SKM-1 (cell line): ENCODE results near the gene RHO.
"Not testable (repeated sequence)": the region's sequence is repeated elsewhere in the genome, so short reads cannot be mapped to it uniquely, and the experiment has no call there.

Source experiments
- DNase-seq: peaks from one replicate; lab custom pipeline; 2025; ENCODE audit not compliant: unreplicated experiment; lab: John Stamatoyannopoulos, UW

Gene RHO

GRCh38 chr3:129528589-129529100 lies at the start of gene RHO:
RHO (plus strand) TSS chr3:129528639; CDS start chr3:129528734, 95 bp downstream.
- no peak for DNase-seq

- not testable (repeated sequence) for DNase-seq
Measured at GRCh38 chr3:129481225-129481765, 47.1 kb upstream of the RHO start.

- no peak for DNase-seq
Measured at GRCh38 chr3:129481766-129482332, 46.6 kb upstream of the RHO start.

- DNase-seq, result no peak
Measured at GRCh38 chr3:129482721-129483120, 45.7 kb upstream of the RHO start.

DNA sequence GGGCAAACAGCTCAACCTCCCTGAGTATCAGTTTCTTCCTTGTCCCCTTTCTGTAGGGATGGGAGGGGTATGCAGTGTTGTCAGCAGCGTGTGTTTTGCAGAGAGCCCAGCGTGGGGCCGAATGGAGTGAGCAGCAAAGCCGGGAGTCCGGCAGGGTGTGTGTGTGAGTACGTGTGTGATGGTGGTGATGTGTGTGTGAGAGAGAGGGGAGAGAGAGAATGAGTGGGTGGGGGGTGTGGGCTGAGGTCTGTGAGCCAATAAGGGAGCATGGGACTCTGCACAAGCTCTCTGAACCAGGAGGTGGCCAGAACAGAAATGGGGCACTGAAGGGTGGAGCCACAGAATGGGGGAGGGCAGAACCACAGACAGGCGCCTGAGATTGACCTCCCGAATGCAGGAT lies 44.6 kb upstream of the RHO start:
- DNase-seq, result no peak

DNA sequence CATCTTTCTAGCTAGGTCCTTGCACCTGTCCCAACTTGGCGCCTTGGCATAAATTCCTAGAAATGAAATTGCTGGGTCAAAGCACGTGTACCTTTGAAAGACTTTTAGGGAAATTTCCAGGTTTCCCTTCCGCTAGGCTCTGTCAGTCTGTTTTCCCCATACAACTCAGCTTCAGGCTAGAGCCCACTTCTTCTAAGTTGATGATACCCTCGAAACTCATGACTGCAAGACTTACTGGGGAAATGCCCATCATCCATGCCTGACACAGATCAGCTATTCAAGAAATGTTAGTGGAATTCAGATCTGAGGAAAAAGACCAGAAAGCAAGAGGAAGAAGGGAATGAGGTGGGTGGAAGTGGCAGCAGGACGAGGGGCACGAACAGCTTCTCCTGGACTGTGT lies 43.3 kb upstream of the RHO start:
- DNase-seq, result not testable (repeated sequence)

DNA sequence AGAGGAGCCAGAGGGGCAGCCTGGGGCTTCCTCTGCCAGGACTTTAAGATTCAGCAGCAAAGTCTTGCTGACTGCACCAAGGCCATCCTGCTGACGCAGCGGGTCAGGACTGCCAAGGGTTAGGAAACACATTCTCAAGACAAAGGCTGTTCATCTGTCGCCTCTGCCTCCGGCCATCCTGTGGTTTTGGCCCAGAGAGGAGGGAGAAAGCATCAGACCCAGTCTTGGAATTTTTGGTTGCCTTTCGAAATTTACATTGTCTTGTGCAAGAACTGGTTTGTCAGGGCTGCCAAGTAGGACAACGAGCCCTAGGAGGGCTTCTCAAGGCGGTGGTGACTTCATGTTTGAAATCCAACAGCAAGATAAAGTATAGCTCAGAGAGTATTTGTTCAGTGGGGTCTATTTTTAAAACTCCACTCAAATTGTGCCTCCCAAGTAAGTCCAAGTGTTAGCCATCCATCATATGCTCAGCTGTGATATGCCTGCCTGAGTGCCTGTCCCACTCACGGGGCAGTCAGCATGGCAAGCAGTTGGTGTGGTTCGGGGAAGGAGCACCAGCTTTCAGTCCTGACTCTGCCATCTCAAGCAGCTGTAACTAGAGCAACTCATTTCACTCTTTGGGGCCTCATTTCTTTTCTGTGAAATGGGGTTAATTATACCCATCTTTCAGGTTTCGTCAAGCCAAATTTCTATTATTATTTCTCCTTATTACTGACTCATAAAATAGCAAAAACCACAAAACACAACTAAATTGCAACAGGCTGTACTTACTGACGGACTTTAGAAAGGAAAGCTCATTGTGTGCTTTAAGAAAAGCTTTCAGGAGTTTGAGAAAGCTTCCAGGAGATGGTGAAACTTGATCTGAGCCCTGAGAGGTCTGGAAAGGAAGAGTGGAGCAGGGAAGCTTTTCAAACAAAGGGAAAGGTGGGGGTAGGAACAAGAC lies 42.4 kb upstream of the RHO start:
- DNase-seq, result no peak

- DNase-seq, result no peak
Measured at GRCh38 chr3:129486664-129487035, 41.8 kb upstream of the RHO start.

DNA sequence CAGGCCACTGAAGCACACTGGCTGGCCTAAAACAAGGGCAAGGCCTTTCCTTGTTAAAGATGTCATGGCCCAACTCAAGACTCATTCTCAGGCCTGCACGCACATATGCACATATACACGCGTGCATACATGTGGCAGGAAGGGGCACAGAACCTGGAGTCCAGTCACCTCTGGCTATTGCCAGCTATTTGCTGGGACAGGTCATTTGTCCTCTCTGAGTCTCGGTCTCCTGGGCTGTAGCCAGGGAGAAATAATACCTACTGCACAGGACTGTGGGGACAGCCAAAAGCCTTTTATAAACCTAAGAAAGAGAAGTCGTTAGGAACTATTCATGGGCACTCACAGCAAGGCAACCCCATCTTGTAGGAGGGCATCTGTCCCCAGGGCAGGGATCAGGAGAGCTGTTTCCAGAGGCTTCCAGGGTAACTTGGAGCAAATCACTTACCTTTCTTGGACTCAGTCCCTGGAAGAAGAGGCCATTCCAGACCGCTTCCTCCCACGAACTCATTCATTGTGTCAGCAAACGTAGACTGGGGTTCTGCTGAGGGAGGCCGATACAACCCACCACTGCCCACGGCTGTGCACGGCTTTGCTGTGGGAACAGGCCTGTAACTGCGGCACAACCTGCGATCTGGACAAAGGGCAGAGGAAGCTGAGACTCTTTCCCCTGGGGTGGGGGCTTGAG lies 41.1 kb upstream of the RHO start:
- DNase-seq, result no peak

DNA sequence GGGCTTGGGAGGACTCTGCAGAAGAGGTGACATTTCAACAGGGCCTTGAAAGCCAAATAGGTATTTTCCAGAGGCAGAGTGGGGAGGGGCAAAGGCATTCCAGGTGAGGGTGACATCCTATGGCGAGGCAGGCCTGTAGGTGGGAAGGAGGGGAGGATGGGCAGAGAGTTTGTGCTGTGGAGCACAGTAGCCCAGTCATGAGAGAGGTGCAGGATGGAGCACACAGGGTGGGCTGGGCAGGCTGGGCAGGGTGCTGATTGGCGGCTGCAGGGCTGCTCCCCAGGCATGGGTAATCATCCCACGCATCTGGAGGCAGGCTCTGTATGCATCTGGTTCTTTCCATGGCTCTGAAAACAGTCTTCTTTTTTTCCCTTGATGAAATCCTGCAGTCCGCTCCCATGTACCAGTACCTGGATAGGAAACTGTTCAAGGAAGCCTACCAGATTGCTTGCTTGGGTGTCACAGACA lies 40.5 kb upstream of the RHO start:
- DNase-seq, result not testable (repeated sequence)

DNA sequence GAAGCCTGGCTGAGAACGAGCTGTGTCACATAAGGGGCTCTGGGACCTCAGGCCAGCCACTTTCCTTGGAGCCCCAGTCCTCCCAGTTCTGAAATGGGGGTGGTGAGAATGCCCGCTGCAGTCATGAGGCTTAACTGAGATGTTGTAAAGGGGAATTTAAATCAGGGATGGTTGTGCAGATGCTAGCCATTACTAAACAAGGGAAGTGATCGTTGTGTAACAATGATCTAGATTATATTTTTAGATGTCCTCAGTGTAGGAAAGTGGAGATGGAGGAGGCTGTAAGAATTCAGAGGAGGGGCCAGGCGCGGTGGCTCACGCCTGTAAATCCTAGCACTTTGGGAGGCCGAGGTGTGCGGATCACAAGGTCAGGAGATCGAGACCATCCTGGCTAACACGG lies 39.2 kb upstream of the RHO start:
- not testable (repeated sequence) for DNase-seq

DNA sequence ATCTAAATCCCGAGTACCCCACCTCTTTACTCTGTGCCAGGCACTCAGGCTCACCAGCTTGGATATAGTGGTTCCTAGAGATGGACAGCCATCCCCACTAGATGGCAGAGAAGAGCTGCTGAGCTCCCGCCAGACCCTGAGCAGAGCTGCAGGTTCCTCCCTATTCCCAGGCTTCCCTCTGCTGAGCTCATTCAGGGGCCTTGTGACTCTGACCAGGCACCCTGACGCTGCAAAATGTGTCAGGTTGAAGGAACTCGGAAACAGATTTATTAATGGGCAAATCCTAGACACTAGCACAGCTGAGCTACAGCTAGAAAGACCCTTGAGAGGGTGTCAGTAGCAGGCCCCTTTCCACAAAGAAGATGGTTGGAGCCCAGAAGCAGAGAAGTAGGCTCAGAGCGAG lies 38.2 kb upstream of the RHO start:
- peak; percentile 72 for DNase-seq

DNA sequence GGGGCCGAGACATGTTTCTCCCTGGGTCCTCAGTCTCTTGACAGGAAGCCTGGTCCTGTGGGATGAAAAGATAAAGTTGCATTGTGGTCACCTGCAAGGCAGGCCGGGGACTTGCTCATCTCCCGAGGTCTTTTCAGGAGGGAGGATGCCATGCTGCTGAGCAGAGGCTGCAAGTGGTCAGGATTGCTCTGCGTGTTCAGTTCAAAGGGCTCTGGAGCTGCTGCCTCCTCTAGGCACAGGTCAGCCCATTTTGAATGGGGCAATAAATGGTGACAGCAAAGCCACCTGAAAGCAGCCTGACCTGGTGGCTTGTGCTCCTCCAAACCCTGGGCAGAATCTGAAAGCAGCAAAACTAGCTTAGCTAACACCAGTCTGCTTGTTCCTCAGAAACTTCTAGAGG lies 37.4 kb upstream of the RHO start:
- DNase-seq, result not testable (repeated sequence)

DNA sequence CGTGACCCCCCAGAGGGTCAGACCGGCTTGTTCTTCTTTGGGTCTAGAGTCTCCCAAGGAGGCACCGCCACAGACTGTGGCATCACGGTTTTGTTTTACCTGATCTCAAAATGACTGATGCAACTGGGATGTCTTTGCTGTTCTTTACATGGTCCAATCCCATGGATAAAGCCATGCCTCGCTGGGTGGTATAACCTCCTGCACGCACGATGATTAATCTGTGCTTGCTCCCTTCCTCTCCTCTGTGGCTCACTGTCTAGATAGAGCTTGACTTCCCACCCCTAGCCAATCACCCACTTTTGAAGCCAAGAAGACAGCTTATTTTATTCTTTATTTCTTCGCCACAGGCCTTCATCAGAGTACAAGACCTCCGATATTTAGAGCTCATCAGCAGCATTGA lies 36.6 kb upstream of the RHO start:
- no peak for DNase-seq

DNA sequence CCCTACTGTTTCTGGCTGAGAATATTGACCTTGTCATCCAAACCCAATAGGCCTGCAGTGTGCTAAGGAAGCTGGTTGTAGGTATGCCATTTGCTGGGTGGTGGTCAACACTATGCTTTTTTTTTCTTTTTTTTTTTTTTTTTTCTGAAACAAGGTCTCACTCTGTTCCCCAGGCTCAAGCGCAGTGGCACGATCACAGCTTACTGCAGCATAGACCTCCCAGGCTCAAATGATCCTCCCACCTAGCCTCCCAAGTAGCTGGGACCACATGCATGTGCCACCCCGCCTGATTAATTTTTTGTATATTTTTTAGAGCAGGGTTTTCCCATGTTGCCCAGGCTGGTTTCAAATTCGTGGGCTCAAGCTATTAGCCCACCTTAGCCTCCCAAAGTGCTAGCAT lies 35.7 kb upstream of the RHO start:
- DNase-seq, result no peak

DNA sequence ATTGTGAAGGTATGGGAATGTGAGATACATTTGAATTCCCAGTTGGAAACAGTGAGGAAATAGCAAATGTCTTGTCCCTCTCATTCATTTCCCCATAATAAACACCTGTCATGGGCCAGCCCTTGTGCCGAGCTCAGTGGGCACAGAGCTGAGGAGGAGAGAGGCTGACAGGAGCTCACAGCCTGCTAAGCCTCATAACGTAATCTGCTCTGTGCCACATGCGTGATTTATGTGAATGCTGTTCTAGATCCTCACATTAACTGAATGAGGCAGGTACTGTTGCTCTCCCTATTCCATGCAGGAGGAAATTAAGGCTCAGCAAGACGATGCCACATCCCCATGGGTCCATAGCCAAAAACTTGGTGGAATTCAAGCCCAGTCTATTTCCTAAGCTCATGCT lies 35.2 kb upstream of the RHO start:
- DNase-seq, result no peak

GRCh38 chr3:129494499-129494898 lies 33.9 kb upstream of the RHO start:
- not testable (repeated sequence) for DNase-seq

DNA sequence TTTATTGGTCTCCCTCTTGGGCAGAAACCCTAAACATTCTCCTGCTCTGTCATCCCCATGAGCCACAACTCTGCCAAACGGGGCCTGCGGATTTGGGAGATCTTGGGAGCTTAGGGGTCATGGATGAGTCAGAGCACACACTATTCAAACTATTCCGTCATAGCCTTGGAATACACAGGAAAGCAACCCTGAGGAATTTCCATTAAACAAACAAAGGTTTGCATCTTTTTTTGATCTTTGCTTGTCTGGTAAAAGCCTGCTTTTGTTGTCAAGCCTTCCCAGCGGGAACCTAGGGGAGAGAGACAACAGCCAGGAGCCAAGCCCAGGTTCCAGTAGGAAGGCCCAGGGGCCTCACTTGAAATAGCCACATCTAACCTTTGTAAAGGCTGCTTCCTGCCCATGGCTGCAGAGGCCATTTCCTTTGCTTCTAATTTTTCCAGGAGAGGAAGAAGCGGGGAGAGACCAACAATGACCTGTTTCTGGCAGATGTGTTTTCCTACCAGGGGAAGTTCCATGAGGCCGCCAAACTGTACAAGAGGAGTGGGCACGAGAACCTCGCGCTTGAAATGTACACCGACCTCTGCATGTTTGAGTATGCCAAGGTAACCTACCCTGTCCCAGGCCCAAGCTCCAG lies 33.3 kb upstream of the RHO start:
- not testable (repeated sequence) for DNase-seq

GRCh38 chr3:129497876-129498275 lies 30.6 kb upstream of the RHO start:
- not testable (repeated sequence) for DNase-seq

DNA sequence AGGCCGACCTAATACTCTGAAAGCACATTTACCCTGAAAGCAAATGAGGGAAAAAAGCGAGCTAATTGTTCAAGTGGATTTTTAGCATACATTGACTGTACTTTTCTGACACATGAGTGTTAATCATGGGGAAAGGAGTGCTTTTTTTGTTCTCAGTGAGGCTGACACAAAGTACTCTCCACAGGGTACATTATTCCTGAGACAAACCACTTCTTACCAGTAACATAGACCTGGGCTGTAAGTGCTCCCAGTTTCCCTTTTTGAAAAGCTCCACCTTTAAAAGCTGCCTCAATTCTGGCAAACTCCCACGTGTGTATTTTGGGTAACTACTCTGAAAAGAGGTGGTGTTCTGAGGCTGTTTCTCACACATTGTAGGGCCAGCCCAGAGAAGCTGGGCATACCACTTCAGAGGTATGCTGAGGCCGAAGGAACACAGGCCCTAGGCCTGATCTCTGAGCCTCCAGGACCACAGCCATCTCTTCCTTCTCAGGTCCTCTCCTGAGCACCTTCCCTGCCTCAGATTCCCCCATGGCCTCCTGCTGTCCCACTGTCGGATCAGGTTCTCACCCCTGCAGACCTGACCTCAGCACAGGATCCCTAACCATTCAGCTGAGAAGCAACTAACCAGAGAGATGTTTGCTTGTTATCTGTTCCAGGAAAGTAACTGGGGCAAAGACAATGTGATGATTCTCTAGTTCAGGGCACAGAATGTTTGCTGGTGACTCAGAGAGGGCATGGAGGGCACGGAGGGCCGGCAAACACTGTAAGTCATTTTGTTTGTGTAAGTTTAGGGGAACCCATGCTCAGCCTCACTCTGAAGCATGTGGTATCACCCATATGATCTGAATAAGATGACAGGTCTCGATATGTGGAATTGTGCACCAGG lies 29.6 kb upstream of the RHO start:
- not testable (repeated sequence) for DNase-seq
